ENCODE measurements around the gene PHLDB2.

PHLDB2 gene

GRCh38 chr3:111923095-111923771 lies 64.2 kb downstream of the PHLDB2 start:
- DNase-seq (ENCODE audit: low spot score) = no peak

DNA sequence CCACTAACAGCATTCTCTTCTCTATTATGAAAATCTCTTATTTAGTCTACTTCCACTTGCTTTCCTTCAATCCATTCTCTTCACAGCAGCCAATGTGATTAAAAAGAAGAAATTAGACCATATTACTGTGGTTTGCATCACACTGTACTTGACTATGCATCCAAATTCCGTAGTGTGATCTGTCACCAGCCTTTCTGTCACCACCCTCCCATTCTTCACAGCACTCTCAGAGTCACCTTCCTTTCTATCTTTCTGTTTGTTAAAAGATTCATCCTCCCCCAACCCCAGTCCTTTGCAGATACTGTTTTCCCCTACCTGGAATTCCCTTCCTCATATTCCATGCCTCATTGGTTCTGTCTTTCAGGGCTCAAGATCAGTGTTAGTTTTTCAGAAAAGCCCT lies 64.7 kb downstream of the PHLDB2 start:
- no peak for DNase-seq (ENCODE audit: low spot score)

DNA sequence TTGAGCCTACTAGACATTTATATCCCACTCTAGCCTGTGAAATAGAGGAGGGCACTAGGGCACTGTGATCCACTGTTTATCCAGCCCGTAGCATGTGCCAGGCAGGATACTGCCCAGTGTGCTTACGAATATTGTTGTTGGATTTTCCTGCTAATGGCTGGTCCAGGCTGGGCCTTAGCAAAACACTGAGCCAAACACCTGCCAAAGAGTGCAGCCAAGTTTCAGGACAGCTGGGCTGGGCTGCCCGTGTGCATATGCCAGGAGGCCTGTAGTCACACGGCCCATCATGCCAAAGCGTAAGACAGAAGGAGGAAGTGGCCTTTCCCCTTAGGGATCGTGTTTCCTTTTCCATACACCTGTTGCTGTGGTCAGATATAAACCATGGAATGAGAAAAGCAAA lies 65.2 kb downstream of the PHLDB2 start:
- no peak for DNase-seq (ENCODE audit: low spot score)

DNA sequence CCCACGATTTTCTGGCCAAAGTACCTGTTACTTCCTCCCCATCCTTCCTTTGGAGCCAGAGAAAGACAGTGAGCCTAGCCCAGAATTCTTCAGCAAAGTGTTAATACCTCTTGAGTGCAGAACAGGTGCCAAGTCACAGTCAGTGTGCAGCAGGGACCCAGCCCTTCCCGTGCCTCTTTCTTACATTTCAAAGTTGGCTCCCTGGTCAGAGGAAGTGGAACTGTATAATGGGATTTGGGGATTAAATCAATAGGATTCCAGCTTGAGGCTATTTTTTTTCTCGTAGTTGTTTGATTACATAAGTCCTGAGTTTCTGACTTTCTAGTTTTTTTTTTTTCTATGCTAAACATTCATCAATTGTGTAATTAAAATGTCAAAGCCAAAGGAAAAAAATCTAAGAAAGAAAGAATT lies 67.2 kb downstream of the PHLDB2 start:
- no peak for DNase-seq (ENCODE audit: low spot score)

DNA sequence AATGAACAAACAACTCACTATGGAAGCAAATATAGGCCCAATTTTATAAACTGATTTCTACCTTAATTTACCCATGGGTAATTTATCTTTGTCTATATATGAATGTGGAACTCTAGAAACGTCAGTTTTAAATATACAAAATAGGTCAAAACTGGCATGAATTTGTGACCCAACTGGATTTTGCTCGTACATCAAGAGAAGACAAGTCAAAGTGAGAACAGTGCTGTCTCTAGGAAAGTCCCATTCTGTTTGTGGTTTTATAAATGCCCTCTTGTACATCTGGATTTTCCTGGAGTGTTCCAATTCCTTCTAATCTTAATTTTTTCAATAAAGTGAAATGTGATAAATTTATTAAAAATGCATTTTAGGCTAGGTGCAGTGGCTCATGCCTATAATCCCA lies 69.5 kb downstream of the PHLDB2 start:
- no peak for DNase-seq (ENCODE audit: low spot score)

GRCh38 chr3:111929484-111929883 lies 70.4 kb downstream of the PHLDB2 start:
- DNase-seq (ENCODE audit: low spot score) = no peak

GRCh38 chr3:111932946-111933345 lies 73.9 kb downstream of the PHLDB2 start:
- no peak for DNase-seq (ENCODE audit: low spot score)

DNA sequence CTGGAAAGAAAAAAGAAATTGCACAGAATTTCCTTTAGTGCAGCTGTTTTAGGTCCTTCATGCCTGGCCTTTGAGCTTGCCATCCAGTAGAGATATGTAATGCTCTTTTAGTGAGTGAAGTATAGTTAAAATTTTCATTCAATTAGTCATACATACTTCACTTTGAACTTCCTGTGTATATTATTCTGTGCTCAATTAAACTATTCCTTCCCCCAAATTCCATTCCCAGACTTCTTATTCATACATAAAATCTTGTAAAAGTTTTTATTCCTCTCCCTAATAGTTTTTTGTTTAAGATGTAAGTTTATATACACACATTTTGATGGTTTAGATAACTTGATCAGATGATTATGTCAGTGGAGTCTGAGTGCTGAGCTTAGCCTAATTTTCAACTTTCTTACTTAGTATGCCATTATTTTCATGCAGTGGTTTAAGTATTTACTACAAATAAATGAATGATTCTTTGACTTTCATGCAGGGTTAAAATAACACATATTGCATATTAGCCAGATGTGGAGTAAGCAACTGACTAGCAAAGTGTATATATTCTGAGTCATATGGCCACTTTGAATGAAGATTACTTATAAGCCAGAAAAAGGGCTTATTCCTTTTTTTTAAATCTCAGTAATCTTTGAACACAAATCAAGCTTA lies 77.3 kb downstream of the PHLDB2 start:
- no peak for DNase-seq (ENCODE audit: low spot score)

- no peak for DNase-seq (ENCODE audit: low spot score)
These were observed 77.9 kb downstream of the PHLDB2 start for GRCh38 chr3:111936967-111937366.

DNA sequence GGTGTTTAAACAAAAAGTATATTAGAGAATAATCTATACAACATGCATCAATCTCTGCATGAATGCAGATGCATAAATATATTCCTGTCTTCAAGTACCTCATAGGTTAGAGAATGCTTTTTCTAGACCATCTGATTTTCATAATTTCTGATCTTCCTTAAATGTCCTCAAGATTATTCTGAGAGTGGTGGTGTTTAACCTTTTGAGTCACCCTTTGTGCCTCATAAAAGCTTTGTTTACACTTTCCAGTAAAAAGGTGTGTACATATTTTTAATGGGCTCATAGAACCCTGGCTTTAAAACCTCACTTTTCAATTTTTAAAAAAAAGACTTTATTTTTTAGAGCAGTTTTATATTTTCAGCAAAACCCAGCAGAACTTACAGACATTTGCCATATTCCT lies 78.8 kb downstream of the PHLDB2 start:
- no peak for DNase-seq (ENCODE audit: low spot score)

GRCh38 chr3:111939873-111940272 lies 80.8 kb downstream of the PHLDB2 start:
- DNase-seq (ENCODE audit: low spot score) = no peak

DNA sequence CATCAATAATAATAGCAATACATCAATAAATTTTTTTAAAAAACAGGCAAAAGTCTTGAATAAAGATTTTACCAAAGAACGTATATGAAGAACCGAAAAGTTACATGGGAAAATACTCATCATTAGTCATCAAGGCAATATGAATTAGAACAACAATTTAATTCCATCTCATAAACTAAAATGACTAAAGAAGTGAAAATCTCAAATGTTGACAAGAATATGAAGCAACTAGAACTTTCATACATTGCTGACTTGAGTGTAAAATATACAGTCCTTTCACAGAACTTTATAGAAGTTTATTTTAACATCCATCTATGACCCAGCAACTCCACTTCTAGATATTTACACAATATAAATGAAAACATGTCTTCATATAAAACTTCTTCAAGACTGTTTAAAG lies 84.5 kb downstream of the PHLDB2 start:
- no peak for DNase-seq (ENCODE audit: low spot score)

- no peak for DNase-seq (ENCODE audit: low spot score)
These were observed 85.3 kb downstream of the PHLDB2 start for GRCh38 chr3:111944372-111944771.

DNA sequence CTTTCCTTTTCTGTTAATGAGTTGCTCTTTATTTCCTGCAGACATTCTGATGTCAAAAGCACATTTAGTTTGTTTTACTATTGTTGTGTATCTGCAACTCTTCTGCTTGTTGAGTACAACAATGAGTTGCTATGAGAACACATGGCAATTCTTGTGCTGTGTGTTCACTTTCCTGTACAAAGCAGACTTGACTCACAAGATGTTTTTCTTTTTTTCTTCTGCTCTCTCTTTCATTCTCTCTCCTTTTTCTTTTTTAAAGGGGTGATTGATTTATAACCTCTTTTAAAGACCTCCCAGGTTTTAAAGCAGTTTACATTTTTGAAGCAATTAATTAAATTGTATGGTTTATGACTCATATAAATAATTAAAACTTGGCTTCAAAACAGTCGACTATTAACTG lies 88.2 kb downstream of the PHLDB2 start:
- DNase-seq (ENCODE audit: low spot score) = no peak

GRCh38 chr3:111948786-111949185 lies 89.7 kb downstream of the PHLDB2 start:
- no peak for DNase-seq (ENCODE audit: low spot score)

- DNase-seq (ENCODE audit: low spot score) = no peak
These were observed 90.6 kb downstream of the PHLDB2 start for GRCh38 chr3:111949712-111950111.

DNA sequence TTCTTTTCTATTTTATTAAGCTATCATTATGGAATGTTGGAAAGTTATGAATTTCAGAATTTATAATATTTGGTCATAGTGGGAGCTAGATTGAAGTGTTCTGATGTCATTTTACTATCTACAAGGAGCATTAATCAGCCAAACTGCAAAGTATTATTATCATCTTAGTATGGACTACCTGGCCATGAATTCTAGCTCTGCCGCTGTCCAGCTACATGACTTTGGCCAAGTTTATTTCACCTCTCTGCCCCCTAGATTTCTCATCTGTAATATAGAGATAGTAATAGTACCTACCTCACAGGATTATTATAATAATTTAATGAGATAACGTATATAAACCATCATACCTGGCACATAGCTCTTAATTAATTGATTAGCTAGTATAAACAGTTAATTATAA lies 92.0 kb downstream of the PHLDB2 start:
- DNase-seq (ENCODE audit: low spot score) = no peak

GRCh38 chr3:111952086-111952485 lies 93.0 kb downstream of the PHLDB2 start:
- no peak for DNase-seq (ENCODE audit: low spot score)

DNA sequence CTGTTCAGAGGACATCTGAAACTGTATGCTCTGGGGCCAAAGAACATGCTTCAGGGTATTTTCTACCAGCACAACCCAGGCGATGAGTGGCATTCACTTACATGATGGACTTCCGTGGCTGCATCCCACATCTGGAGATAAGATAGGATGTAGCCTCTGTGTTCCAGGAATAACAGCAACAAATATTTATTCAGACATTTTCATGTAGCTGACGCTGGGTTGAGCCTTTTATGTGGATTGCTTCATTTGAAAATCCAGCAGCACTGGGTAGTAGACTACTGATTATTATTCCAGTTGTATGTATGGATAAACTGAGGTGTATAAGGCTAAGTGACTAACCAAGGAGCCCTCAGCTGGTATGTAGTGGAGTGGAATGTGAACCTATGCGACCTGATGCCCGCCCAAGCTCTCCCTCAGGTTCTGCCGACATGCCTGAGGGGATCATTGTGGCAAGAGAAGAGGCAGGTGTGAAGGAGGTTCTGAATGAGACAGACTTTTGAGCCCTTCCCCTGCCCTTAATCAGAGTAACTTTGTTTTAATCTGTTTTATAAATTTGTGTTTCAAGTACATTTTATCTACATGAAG lies 93.9 kb downstream of the PHLDB2 start:
- DNase-seq (ENCODE audit: low spot score) = no peak

DNA sequence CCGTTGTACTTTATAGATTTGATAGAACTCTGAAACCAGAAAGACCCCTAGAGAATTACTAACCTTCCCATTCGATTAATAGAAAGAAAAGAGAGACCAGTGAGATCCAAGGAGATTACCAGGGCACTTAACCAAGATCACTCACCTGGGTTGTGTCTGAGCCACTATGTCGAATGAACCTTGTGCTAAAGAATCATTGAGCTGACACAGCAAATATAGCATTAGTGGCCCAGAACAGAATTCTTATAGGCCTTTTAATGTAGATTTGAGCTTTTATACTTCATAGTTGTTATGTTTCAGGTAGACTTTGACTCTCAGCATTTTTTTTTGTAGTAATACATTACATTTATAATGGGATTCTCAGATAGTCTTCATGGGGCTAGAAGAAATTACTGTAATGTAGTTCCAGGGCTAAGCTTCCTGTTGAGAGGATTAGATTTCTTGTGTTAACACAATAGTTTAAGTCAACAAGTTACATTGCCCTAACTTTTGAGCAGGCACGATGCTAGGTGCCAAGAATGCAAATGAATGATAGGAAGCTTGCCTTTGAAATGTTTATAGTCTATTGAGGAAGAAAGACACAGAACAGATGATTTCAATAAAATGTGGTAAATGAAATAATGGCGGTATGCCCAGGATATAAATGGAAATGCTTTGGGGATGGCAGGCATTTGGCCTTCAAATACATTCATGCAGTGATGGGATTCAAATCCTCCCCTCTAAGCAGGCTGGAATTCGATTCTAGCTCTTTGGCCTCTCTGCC lies 95.3 kb downstream of the PHLDB2 start:
- no peak for DNase-seq (ENCODE audit: low spot score)

DNA sequence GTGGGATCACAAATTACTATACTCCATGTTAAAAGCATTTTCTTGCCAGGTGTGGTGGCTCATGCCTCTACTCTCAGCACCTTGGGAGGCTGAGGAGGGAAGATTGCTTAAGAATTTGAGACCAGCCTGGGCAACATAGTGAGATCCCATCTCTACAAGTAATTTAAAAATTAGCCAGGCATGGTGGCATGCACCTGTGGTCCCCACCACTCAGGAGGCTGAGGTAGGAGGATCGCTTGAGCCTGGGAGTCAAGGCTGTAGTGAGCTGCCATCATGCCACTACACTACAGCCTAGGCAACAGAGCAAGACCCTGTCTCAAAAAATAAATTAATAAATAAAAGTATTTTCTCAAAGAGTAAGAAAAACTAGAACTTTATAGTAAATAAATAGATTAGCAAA lies 96.8 kb downstream of the PHLDB2 start:
- no peak for DNase-seq (ENCODE audit: low spot score)

DNA sequence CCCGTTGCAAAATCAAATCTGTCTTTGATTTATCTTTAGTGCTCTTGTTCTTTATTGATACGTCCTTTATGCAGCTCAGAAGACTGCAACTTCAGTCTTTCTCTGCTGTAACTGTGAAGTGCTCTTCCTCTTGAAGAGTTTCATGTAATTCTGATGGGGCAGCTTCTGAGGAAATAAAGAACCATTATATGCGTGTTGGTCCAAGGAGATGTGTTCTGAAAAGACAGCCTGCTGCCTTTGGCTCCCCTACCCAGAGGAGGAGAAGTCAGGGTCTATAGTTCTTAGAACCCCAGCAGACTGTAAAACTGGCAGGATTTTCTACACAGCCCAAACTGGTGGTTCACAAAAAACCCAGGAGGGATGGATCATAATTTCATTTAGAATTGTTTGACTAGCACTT lies 97.4 kb downstream of the PHLDB2 start:
- no peak for DNase-seq (ENCODE audit: low spot score)

Data from SK-N-DZ (cell line).